SK-N-SH (cell line): ENCODE data around the gene FOS.
A peak's percentile ranks its signal among the peaks of the same experiment; 100 is the strongest.

Experiments used
- CHD2 ChIP-seq: fragments of 150-350 bp; IDR thresholded peaks from 2 replicates; pipeline ENCODE4 v1.6.1; 2018; ENCODE audit warnings: low read length; ENCODE audit not compliant: partially characterized antibody
- EP300 ChIP-seq, 2 experiments: IDR thresholded peaks; 2 replicates each; pipeline versions ENCODE4 v1.4.0 to v1.6.1; 2012; ENCODE audit warnings: borderline replicate concordance in 1 of 2, low read depth in 1 of 2, low read length in 1 of 2
- POLR2AphosphoS5 ChIP-seq: IDR thresholded peaks from 2 replicates; pipeline ENCODE4 v1.6.1; 2012; ENCODE audit warnings: low read depth, low read length
- RFX5 ChIP-seq: IDR thresholded peaks from 2 replicates; pipeline ENCODE4 v1.6.1; 2012; ENCODE audit warnings: mild to moderate bottlenecking, improper control_type of control experiment, low read length
- TAF1 ChIP-seq: IDR thresholded peaks from 2 replicates; pipeline ENCODE4 v1.6.1; 2012; ENCODE audit warnings: low read depth, mild to moderate bottlenecking, low read length, moderate library complexity, borderline replicate concordance
- TEAD4 ChIP-seq: IDR thresholded peaks from 2 replicates; pipeline ENCODE4 v1.4.0; 2012; ENCODE audit warnings: mild to moderate bottlenecking, borderline replicate concordance; ENCODE audit not compliant: insufficient read depth
- YY1 ChIP-seq: IDR thresholded peaks from 2 replicates; pipeline ENCODE4 v1.4.0; 2012; ENCODE audit warnings: low read depth, mild to moderate bottlenecking
- TF ChIP-seq, protein P1 (sequence below): fragments of 200-600 bp; sonication (generic); IDR thresholded peaks from 2 replicates; pipeline ENCODE4 v1.6.1; 2017; ENCODE audit warnings: antibody characterized with exemption, mild to moderate bottlenecking, moderate library complexity
- TF ChIP-seq, protein P2 (sequence below): IDR thresholded peaks from 2 replicates; pipeline ENCODE4 v1.4.0; 2012; ENCODE audit warnings: low read depth, borderline replicate concordance

DNA sequence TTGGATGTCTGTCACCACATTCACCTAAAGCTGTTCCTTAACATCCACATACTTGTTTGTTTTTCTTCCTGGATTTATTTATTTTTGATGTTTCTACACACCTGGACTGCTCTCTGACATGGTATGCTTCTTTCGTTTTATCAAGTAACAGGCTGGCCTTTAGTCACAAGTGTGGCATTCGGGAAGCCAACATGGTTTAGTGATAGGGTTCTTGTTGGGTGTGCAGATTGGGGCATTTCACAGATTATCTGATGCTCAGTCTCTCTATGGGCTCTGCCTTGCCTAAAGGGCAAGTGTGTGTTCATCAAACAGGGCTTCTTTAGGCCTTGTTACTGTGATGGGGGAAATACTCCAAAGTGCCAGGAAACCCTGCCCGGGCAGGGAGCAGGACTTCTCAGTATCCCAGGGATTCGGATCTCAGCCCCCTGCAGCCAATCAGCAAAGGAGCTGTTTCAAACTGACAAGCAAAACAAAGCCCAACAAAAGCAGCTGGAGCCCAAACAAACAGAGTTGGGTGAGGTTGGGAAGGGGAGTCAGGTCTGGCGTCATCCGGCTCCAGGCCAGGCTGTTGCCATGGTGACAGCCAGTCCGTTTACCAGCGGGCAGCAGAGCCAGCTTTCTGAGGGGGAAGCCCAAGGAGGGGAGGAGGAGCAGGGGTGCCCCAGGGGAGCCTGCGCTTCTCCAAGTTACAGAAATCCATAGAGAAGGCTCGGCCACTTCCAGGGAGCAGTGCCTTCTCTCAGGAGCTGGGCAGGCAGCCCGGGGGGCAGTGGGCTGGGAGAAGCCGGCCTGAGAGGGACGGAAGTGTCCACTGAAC lies 31.9 kb downstream of the FOS start:
- TF ChIP-seq EP300 (IDR thresholded peaks at IDR 0.05; ENCODE audit: borderline replicate concordance in 1 of 2, low read depth in 1 of 2, low read length in 1 of 2) (0 out of 4 replicates have a peak, but pooled peaks of 1 of the 2 experiments have one; percentile 16), POLR2AphosphoS5 (no peak), CHD2 (no peak), YY1 (no peak), RFX5 (0 out of 2 replicates have a peak, but pooled peaks have one; percentile 35), TEAD4 (no peak), TAF1 (no peak)
- TF ChIP-seq, protein P1, sequence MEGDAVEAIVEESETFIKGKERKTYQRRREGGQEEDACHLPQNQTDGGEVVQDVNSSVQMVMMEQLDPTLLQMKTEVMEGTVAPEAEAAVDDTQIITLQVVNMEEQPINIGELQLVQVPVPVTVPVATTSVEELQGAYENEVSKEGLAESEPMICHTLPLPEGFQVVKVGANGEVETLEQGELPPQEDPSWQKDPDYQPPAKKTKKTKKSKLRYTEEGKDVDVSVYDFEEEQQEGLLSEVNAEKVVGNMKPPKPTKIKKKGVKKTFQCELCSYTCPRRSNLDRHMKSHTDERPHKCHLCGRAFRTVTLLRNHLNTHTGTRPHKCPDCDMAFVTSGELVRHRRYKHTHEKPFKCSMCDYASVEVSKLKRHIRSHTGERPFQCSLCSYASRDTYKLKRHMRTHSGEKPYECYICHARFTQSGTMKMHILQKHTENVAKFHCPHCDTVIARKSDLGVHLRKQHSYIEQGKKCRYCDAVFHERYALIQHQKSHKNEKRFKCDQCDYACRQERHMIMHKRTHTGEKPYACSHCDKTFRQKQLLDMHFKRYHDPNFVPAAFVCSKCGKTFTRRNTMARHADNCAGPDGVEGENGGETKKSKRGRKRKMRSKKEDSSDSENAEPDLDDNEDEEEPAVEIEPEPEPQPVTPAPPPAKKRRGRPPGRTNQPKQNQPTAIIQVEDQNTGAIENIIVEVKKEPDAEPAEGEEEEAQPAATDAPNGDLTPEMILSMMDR, result no peak
- TF ChIP-seq, protein P2, sequence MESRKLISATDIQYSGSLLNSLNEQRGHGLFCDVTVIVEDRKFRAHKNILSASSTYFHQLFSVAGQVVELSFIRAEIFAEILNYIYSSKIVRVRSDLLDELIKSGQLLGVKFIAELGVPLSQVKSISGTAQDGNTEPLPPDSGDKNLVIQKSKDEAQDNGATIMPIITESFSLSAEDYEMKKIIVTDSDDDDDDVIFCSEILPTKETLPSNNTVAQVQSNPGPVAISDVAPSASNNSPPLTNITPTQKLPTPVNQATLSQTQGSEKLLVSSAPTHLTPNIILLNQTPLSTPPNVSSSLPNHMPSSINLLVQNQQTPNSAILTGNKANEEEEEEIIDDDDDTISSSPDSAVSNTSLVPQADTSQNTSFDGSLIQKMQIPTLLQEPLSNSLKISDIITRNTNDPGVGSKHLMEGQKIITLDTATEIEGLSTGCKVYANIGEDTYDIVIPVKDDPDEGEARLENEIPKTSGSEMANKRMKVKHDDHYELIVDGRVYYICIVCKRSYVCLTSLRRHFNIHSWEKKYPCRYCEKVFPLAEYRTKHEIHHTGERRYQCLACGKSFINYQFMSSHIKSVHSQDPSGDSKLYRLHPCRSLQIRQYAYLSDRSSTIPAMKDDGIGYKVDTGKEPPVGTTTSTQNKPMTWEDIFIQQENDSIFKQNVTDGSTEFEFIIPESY, result no peak
